Measurements from ENCODE around the gene DHDDS. TPM values are rescaled to one million over a fixed set of nuclear protein-coding genes. Genes with fewer than 3 reads are reported as not detected.
"Not testable (repeated sequence)": the region's sequence is repeated elsewhere in the genome, so short reads cannot be mapped to it uniquely, and the experiment has no call there.

Gene DHDDS
- total RNA-seq, 2 experiments from 2014 or later, result 39.0 to 45.1 TPM

DNA sequence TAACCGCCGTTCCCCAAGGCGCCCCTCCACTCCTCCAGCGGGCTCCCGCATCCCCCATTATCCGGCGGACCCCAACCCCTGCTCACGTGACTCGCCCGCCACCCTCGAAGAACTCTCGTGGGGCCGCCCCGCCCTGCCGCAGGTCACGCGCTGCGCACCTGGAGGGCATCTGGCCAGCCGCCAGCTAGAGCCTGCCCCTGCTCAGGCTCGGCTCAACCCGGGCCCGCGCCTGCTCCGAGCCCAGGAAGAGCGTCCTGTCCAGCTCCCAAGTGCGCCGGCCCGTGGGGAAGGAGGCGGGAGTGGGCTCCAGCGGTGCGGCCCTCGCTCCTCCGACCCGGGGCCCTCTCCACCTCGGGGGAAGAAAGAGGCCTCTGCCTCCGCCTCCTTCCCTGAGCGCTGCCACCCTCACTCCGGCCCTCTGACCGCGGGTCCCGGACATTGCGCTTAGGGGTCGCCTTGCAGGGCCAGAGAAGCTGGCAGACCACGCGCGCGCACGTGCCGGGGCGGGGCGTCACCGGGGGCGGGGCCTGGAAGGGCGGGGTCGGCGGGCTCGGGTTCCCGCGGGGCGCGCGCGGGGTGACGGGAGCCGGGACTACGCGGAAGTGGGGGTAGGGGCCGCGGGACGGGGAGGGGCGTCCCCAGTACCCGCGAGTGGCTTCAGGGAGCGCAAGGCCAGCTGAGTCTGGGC, 68.5 kb downstream of the DHDDS start:
- H3K36me3 ChIP-seq (ENCODE audit: insufficient read depth, low read length), result no peaks in the 10 kb centered on the region
- intact Hi-C loops (cut with micrococcal nuclease; ENCODE audit: unreplicated experiment), result loop anchor here (1.0 to 2.0 kb wide), 4 partner anchors 27 to 288 kb away; no protein-coding TSS in a partner anchor
- peak overlapping the region; percentile 74; the same call in 1 of the 2 replicates for H2AFZ ChIP-seq (ENCODE audit: low read length)
- H3K9me2 ChIP-seq (ENCODE audit: insufficient read depth, low read length), result no peaks in the 10 kb centered on the region
- no peaks in the 10 kb centered on the region for H3K9me3 ChIP-seq (ENCODE audit: low read length)
- no peak for TF ChIP-seq EZH2phosphoT487 (IDR thresholded peaks at IDR 0.05; ENCODE audit: borderline replicate concordance, low read depth, low read length)
- TF ChIP-seq, protein P1, sequence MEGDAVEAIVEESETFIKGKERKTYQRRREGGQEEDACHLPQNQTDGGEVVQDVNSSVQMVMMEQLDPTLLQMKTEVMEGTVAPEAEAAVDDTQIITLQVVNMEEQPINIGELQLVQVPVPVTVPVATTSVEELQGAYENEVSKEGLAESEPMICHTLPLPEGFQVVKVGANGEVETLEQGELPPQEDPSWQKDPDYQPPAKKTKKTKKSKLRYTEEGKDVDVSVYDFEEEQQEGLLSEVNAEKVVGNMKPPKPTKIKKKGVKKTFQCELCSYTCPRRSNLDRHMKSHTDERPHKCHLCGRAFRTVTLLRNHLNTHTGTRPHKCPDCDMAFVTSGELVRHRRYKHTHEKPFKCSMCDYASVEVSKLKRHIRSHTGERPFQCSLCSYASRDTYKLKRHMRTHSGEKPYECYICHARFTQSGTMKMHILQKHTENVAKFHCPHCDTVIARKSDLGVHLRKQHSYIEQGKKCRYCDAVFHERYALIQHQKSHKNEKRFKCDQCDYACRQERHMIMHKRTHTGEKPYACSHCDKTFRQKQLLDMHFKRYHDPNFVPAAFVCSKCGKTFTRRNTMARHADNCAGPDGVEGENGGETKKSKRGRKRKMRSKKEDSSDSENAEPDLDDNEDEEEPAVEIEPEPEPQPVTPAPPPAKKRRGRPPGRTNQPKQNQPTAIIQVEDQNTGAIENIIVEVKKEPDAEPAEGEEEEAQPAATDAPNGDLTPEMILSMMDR (conservative IDR thresholded peaks at IDR 0.05; ENCODE audit: low read length), result peak; percentile 51; the same call in 1 of the 2 replicates
- no peaks in the 10 kb centered on the region for H4K20me1 ChIP-seq (ENCODE audit: insufficient read depth, low read length)
- peak overlapping the region; percentile 75 for H3K4me3 ChIP-seq (ENCODE audit: low read depth, low read length, poor library complexity, severe bottlenecking)
- H3K4me1 ChIP-seq (ENCODE audit: insufficient read depth, low read length, poor library complexity, severe bottlenecking), result peaks cover 25% of the 10 kb centered on the region
- POLR2A ChIA-PET, result interaction anchor here (0.7 to 2.6 kb wide), 9 partner anchors 17 to 330 kb away, joined by 3 to 12 read pairs (median 4); partner anchors contain the start of gene PIGV
- H3K79me2 ChIP-seq (ENCODE audit: insufficient read depth, low read depth, low read length), result peaks cover 3% of the 10 kb centered on the region; the same call in 1 of the 2 replicates
- peak overlapping the region; percentile 84 for H3K27ac ChIP-seq (ENCODE audit: low read depth, low read length, poor library complexity, severe bottlenecking)
- CTCF ChIA-PET (ENCODE audit: unreplicated experiment), result interaction anchor here (1.3 to 1.5 kb wide), 3 partner anchors 11 to 41 kb away, joined by 3 to 4 read pairs (median 3); no protein-coding TSS in a partner anchor
- peak; percentile 90 for DNase-seq (ENCODE audit: low spot score)
- BruUV-seq (replicated peaks), result no TSS peak
- H3K4me2 ChIP-seq (ENCODE audit: low read length), result peak overlapping the region; percentile 84

DNA sequence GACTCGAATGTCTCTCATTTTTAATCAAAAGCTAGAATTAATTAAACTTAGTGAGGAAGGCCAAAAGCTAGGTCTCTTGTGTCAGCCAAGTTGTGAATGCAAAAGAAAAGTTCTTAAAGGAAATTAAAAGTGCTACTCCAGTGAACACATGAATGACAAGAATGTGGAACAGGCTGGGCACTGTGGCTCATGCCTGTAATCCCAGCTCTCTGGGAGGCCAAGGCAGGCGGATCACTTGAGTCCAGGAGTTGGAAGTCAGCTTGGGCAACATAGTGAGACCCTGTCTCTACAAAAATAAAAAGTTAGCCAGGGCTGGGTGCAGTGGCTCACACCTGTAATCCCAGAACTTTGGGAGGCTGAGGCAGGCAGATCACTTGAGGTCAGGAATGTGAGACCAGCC, 78.6 kb downstream of the DHDDS start:
- DNase-seq (ENCODE audit: low spot score); H3K27ac ChIP-seq (ENCODE audit: low read depth, low read length, poor library complexity, severe bottlenecking); H3K9me3 ChIP-seq (ENCODE audit: low read length); H3K4me3 ChIP-seq (ENCODE audit: low read depth, low read length, poor library complexity, severe bottlenecking); H3K4me2 ChIP-seq (ENCODE audit: low read length); CTCF ChIA-PET (ENCODE audit: unreplicated experiment); H2AFZ ChIP-seq (ENCODE audit: low read length); H3K79me2 ChIP-seq (ENCODE audit: insufficient read depth, low read depth, low read length); H3K9me2 ChIP-seq (ENCODE audit: insufficient read depth, low read length); H3K4me1 ChIP-seq (ENCODE audit: insufficient read depth, low read length, poor library complexity, severe bottlenecking); H3K36me3 ChIP-seq (ENCODE audit: insufficient read depth, low read length); intact Hi-C loops (cut with micrococcal nuclease; ENCODE audit: unreplicated experiment); H4K20me1 ChIP-seq (ENCODE audit: insufficient read depth, low read length); BruUV-seq (replicated peaks): not testable (repeated sequence)
- POLR2A ChIA-PET, result interaction anchor here (0.6 kb wide), 1 partner anchor 1107 kb away, joined by 4 read pairs; no protein-coding TSS in a partner anchor

DNA sequence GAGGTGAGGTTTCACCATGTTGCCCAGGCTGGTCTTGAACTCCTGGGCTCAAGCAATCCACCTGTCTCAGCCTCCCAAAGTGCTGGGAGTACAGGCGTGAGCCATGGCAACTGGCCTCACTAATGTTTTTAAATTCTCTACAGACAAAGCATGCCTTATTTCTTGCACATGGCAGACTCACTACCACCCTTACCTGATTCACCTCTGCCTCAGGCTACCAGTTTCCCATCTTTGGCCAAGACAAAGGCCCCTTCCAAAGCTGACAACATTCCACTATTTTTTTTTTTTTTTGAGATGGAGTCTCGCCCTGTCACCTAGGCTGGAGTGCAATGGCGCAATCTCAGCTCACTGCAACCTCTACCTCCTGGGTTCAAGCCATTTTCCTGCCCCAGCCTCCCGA, 83.7 kb downstream of the DHDDS start:
- intact Hi-C loops (cut with micrococcal nuclease; ENCODE audit: unreplicated experiment); H3K79me2 ChIP-seq (ENCODE audit: insufficient read depth, low read depth, low read length); H2AFZ ChIP-seq (ENCODE audit: low read length); H3K4me1 ChIP-seq (ENCODE audit: insufficient read depth, low read length, poor library complexity, severe bottlenecking); H4K20me1 ChIP-seq (ENCODE audit: insufficient read depth, low read length); H3K4me3 ChIP-seq (ENCODE audit: low read depth, low read length, poor library complexity, severe bottlenecking); H3K36me3 ChIP-seq (ENCODE audit: insufficient read depth, low read length); H3K9me2 ChIP-seq (ENCODE audit: insufficient read depth, low read length); H3K4me2 ChIP-seq (ENCODE audit: low read length); BruUV-seq (replicated peaks); POLR2A ChIA-PET; DNase-seq (ENCODE audit: low spot score); H3K27ac ChIP-seq (ENCODE audit: low read depth, low read length, poor library complexity, severe bottlenecking); CTCF ChIA-PET (ENCODE audit: unreplicated experiment); H3K9me3 ChIP-seq (ENCODE audit: low read length): not testable (repeated sequence)
